ENCODE data around the gene MED14. TPM values are rescaled to one million over a fixed set of nuclear protein-coding genes. Genes with fewer than 3 reads are reported as not detected.

The MED14 gene
- total RNA-seq, 4 donors from 2014 or later = 19.4 to 33.1 (median 24.3) TPM

GRCh38 chrX:40720339-40720738 is 15.0 kb downstream of the MED14 start:
- H3K36me3 ChIP-seq = peaks cover 0 to 12% of the 10 kb centered on the region in 2 donors
- no peak overlapping the region for H3K4me3 ChIP-seq
- no peaks in the 10 kb centered on the region for H3K27me3 ChIP-seq
- H3K4me1 ChIP-seq = no peaks in the 10 kb centered on the region
- 88% methylated on average over 3 of the region's 4 CpGs; no CpG with 5 or more reads in 1 of the 2 donors for WGBS, 2 donors (ENCODE audit: low coverage in 1 of 2)
- no peak overlapping the region for H3K27ac ChIP-seq
- H3K9me3 ChIP-seq = no peaks in the 10 kb centered on the region
- TF ChIP-seq POLR2A (IDR thresholded peaks at IDR 0.05) (no peak), CTCF (IDR thresholded peaks at IDR 0.05) (no peak), POLR2AphosphoS5 (IDR thresholded peaks at IDR 0.05) (no peak), EP300 (IDR thresholded peaks at IDR 0.05) (no peak)
- no peak for ATAC-seq

- ATAC-seq = no peak
- no peaks in the 10 kb centered on the region for H3K9me3 ChIP-seq
- peaks cover 0 to 12% of the 10 kb centered on the region in 2 donors for H3K36me3 ChIP-seq
- H3K4me1 ChIP-seq = no peaks in the 10 kb centered on the region
- no peak overlapping the region for H3K4me3 ChIP-seq
- H3K27me3 ChIP-seq = no peaks in the 10 kb centered on the region
- TF ChIP-seq POLR2AphosphoS5 (IDR thresholded peaks at IDR 0.05) (no peak), CTCF (IDR thresholded peaks at IDR 0.05) (no peak), POLR2A (IDR thresholded peaks at IDR 0.05) (no peak), EP300 (IDR thresholded peaks at IDR 0.05) (no peak)
- H3K27ac ChIP-seq = no peak overlapping the region
Observed at GRCh38 chrX:40719731-40720130, 15.6 kb downstream of the MED14 start.

GRCh38 chrX:40719218-40719617 is 16.1 kb downstream of the MED14 start:
- no peak overlapping the region for H3K4me3 ChIP-seq
- ATAC-seq = no peak
- no peaks in the 10 kb centered on the region for H3K27me3 ChIP-seq
- H3K36me3 ChIP-seq = peaks cover 0 to 12% of the 10 kb centered on the region in 2 donors
- no peak overlapping the region for H3K27ac ChIP-seq
- no peaks in the 10 kb centered on the region for H3K4me1 ChIP-seq
- TF ChIP-seq POLR2A (IDR thresholded peaks at IDR 0.05) (no peak), EP300 (IDR thresholded peaks at IDR 0.05) (no peak), CTCF (IDR thresholded peaks at IDR 0.05) (no peak), POLR2AphosphoS5 (IDR thresholded peaks at IDR 0.05) (no peak)
- H3K9me3 ChIP-seq = no peaks in the 10 kb centered on the region

GRCh38 chrX:40709395-40709794 is 25.9 kb downstream of the MED14 start:
- Histone ChIP-seq H3K27ac (no peak overlapping the region), H3K9me3 (no peaks in the 10 kb centered on the region), H3K4me3 (no peak overlapping the region), H3K27me3 (no peaks in the 10 kb centered on the region), H3K4me1 (no peaks in the 10 kb centered on the region), H3K36me3 (peaks cover 0 to 60% of the 10 kb centered on the region in 2 donors)
- WGBS, 2 donors (ENCODE audit: low coverage in 1 of 2) = 63 to 100% methylated on average over 1 of the region's 1 CpG
- TF ChIP-seq POLR2A (IDR thresholded peaks at IDR 0.05) (no peak), POLR2AphosphoS5 (IDR thresholded peaks at IDR 0.05) (no peak), EP300 (IDR thresholded peaks at IDR 0.05) (no peak), CTCF (IDR thresholded peaks at IDR 0.05) (no peak)
- ATAC-seq = no peak

GRCh38 chrX:40705658-40706312 is 29.6 kb downstream of the MED14 start:
- TF ChIP-seq EP300 (IDR thresholded peaks at IDR 0.05) (no peak), POLR2A (IDR thresholded peaks at IDR 0.05) (no peak)
- no peaks in the 10 kb centered on the region for H3K27me3 ChIP-seq
- 77 to 100% methylated on average over 1 to 3 of the region's 5 CpGs for WGBS, 2 donors (ENCODE audit: low coverage in 1 of 2)
- H3K4me1 ChIP-seq = no peaks in the 10 kb centered on the region
- no peak for ATAC-seq
- no peaks in the 10 kb centered on the region for H3K9me3 ChIP-seq
- no peak overlapping the region for H3K4me3 ChIP-seq
- H3K27ac ChIP-seq = no peak overlapping the region
- H3K36me3 ChIP-seq = peaks cover 0 to 49% of the 10 kb centered on the region in 2 donors

Data from gastroesophageal sphincter (tissue), 4 donors.